ENCODE measurements around the gene EDAR. TPM values are rescaled to one million over a fixed set of nuclear protein-coding genes. Genes with fewer than 3 reads are reported as not detected.

EDAR gene
- total and polyA plus RNA-seq, 2 of the 4 experiments (the other 2 are of a cell fraction), result not detected

DNA sequence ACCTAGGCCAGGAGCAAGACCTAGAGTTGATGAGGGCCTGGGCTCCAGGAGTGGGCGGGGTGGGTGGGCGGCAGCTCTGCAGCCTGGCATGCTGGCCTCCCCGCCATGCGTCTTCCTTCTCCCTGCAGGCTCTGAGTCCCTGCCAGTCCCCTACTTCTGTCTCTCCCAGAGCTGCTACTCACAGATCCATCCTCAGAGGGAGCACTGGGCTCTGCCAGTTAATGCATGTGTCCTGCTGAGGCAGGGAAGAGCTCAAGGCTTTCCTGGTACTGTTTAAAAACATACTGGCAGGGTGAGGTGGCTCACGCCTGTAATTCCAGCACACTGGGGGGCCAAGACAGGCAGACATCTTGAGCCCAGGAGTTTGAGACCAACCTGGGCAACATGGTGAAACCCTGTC lies 38.7 kb upstream of the EDAR start:
- BruUV-seq (replicated peaks), result no TSS peak
- Histone ChIP-seq H3K4me3 (ENCODE audit: insufficient read depth, low read depth, low read length) (no peak overlapping the region), H2AK9ac (replicated peaks; ENCODE audit: low read depth, low read length, poor library complexity) (no peak overlapping the region), H3K9ac (ENCODE audit: low read depth, low read length) (no peak overlapping the region), H3K36me3 (ENCODE audit: control insufficient read depth, insufficient read depth, low read length) (no peaks in the 10 kb centered on the region), H3K4ac (ENCODE audit: low read depth, low read length) (no peak overlapping the region), H2AFZ (replicated peaks; ENCODE audit: low read length, poor library complexity) (no peak overlapping the region), H3K27me3 (ENCODE audit: control insufficient read depth, insufficient read depth, low read length) (peaks cover 52% of the 10 kb centered on the region), H3K56ac (ENCODE audit: extremely low read depth, insufficient read depth, low read length) (no peak overlapping the region), H4K20me1 (ENCODE audit: insufficient read depth, low read length) (no peaks in the 10 kb centered on the region), H3K79me1 (ENCODE audit: low read depth in 1 of 2, low read length in 2 of 2) (no peaks in the 10 kb centered on the region), H3K23ac (ENCODE audit: low read depth, low read length) (no peak overlapping the region), H3K9me3 (ENCODE audit: control insufficient read depth, insufficient read depth, low read length) (no peaks in the 10 kb centered on the region), H4K8ac (ENCODE audit: low read depth in 2 of 2, low read length in 2 of 2) (no peak overlapping the region), H3K18ac (ENCODE audit: low read depth, low read length) (no peak overlapping the region), H2BK20ac (ENCODE audit: low read depth, low read length) (no peak overlapping the region), H2BK15ac (ENCODE audit: low read depth, low read length) (no peak overlapping the region), H2BK5ac (ENCODE audit: low read depth, low read length, poor library complexity, severe bottlenecking) (no peak overlapping the region), H2AK5ac (ENCODE audit: low read depth, low read length) (no peak overlapping the region), H3K14ac (replicated peaks; ENCODE audit: low read depth, low read length) (no peak overlapping the region), H3K9me1 (ENCODE audit: insufficient read depth, low read length) (no peaks in the 10 kb centered on the region), H3K4me2 (ENCODE audit: low read depth, low read length) (no peak overlapping the region), H3K4me1 (ENCODE audit: control insufficient read depth, insufficient read depth, low read length) (no peaks in the 10 kb centered on the region), H4K91ac (ENCODE audit: insufficient read depth, low read depth, low read length) (no peak overlapping the region), H2BK120ac (ENCODE audit: low read depth, low read length) (no peak overlapping the region), H3K27ac (ENCODE audit: insufficient read depth, low read length) (no peak overlapping the region), H4K5ac (ENCODE audit: low read depth, low read length) (no peak overlapping the region)
- intact Hi-C loops (cut with micrococcal nuclease), result no loop called here
- no CpG with 5 or more reads among the region's 5 CpGs for WGBS, 2 experiments (ENCODE audit: extremely low coverage in 2 of 2, insufficient read length in 1 of 2)
- no peak for ATAC-seq (ENCODE audit: low read depth)
- CTCF ChIA-PET, result no interaction called here
- in situ Hi-C loops (cut with MboI; ENCODE audit: low sequenced_read_pairs), result no loop called here
- dilution Hi-C loops (cut with HindIII; ENCODE audit: low sequenced_read_pairs, unreplicated experiment), result no loop called here
- no peak for DNase-seq
- POLR2A ChIA-PET (ENCODE audit: unreplicated experiment), result no interaction called here
- TF ChIP-seq BHLHE40 (IDR thresholded peaks at IDR 0.05; ENCODE audit: low read depth, low read length) (no peak), CEBPB (IDR thresholded peaks at IDR 0.05; ENCODE audit: low read depth, low read length) (no peak), NFE2L2 (IDR thresholded peaks at IDR 0.05; ENCODE audit: low read depth, low read length) (no peak), MAZ (IDR thresholded peaks at IDR 0.05; ENCODE audit: borderline replicate concordance, low read depth, low read length) (no peak), FOS (IDR thresholded peaks at IDR 0.05; ENCODE audit: low read depth, low read length) (no peak)
- TF ChIP-seq, protein P1, sequence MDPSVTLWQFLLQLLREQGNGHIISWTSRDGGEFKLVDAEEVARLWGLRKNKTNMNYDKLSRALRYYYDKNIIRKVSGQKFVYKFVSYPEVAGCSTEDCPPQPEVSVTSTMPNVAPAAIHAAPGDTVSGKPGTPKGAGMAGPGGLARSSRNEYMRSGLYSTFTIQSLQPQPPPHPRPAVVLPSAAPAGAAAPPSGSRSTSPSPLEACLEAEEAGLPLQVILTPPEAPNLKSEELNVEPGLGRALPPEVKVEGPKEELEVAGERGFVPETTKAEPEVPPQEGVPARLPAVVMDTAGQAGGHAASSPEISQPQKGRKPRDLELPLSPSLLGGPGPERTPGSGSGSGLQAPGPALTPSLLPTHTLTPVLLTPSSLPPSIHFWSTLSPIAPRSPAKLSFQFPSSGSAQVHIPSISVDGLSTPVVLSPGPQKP (IDR thresholded peaks at IDR 0.05; ENCODE audit: borderline replicate concordance, low read depth, low read length), result no peak

All from IMR-90 (cell line).